ENCODE data around the gene PERP. TPM values are rescaled to one million over a fixed set of nuclear protein-coding genes. Genes with fewer than 3 reads are reported as not detected.

PERP gene
- total RNA-seq, 1 experiment from 2014 or later, result 85.9 TPM

- RAD21 ChIA-PET (ENCODE audit: low non-redundant PET in 1 of 2, low total read pairs in 2 of 2, uncharacterized antibody in 2 of 2, unreplicated experiment in 2 of 2), result no interaction called here
- CTCF ChIA-PET, result interaction anchor here (1.8 to 2.4 kb wide), 2 partner anchors 100 to 102 kb away, joined by 6 to 11 read pairs; no protein-coding TSS in a partner anchor
- Histone ChIP-seq H3K27me3 (ENCODE audit: insufficient read depth, low read length) (no peaks in the 10 kb centered on the region), H3K79me2 (ENCODE audit: insufficient read depth, low read length) (peaks cover 41% of the 10 kb centered on the region), H2AFZ (ENCODE audit: low read depth, low read length, poor library complexity, severe bottlenecking) (no peak overlapping the region), H3K4me2 (ENCODE audit: low read length) (peak overlapping the region; percentile 96), H3K27ac (ENCODE audit: low read depth, low read length) (peak overlapping the region; percentile 92), H4K20me1 (ENCODE audit: insufficient read depth) (no peaks in the 10 kb centered on the region), H3K9me2 (ENCODE audit: insufficient read depth) (no peaks in the 10 kb centered on the region), H3K4me1 (ENCODE audit: control insufficient read depth in 1 of 2, insufficient read depth in 2 of 2, low read length in 2 of 2) (peaks cover 13 to 33% of the 10 kb centered on the region in 2 experiments), H3K9me3 (ENCODE audit: control insufficient read depth in 1 of 2, insufficient read depth in 1 of 2, low read depth in 1 of 2, low read length in 2 of 2) (no peaks in the 10 kb centered on the region), H3K36me3 (ENCODE audit: control insufficient read depth in 1 of 2, insufficient read depth in 2 of 2, low read length in 2 of 2) (peaks cover 0 to 3% of the 10 kb centered on the region in 2 experiments; a peak in 1 of 4 replicates), H3K9ac (ENCODE audit: low read length) (peak overlapping the region; percentile 80), H3K4me3 (replicated peaks in 1 of 2; ENCODE audit: low read depth in 1 of 2, low read length in 2 of 2) (peak overlapping the region; percentile 75 to 78)
- no TSS peak for BruUV-seq (replicated peaks)
- POLR2A ChIA-PET, result no interaction called here
- no peak for DNase-seq (ENCODE audit: low read depth, low spot score)
- intact Hi-C loops (cut with micrococcal nuclease), result loop anchor here (5.0 kb wide), 2 partner anchors 239 to 834 kb away; partner anchors contain the start of gene TNFAIP3
- TF ChIP-seq ZFX (IDR thresholded peaks at IDR 0.05) (no peak), CBX3 (IDR thresholded peaks at IDR 0.05; ENCODE audit: low read depth) (0 out of 2 replicates have a peak, but pooled peaks have one; percentile 4), REST (IDR thresholded peaks at IDR 0.05; ENCODE audit: low read depth) (no peak)
- ATAC-seq, result no peak
Observed at GRCh38 chr6:138106665-138107077, 548 bp downstream of the PERP start.

All from HCT116 (cell line).